ENCODE measurements around the gene ADAMTS17.
"Not testable (repeated sequence)": the region's sequence is repeated elsewhere in the genome, so short reads cannot be mapped to it uniquely, and the experiment has no call there.

The ADAMTS17 gene

GRCh38 chr15:99959326-99959725 is 382.4 kb downstream of the ADAMTS17 start:
- DNase-seq = no peak

DNA sequence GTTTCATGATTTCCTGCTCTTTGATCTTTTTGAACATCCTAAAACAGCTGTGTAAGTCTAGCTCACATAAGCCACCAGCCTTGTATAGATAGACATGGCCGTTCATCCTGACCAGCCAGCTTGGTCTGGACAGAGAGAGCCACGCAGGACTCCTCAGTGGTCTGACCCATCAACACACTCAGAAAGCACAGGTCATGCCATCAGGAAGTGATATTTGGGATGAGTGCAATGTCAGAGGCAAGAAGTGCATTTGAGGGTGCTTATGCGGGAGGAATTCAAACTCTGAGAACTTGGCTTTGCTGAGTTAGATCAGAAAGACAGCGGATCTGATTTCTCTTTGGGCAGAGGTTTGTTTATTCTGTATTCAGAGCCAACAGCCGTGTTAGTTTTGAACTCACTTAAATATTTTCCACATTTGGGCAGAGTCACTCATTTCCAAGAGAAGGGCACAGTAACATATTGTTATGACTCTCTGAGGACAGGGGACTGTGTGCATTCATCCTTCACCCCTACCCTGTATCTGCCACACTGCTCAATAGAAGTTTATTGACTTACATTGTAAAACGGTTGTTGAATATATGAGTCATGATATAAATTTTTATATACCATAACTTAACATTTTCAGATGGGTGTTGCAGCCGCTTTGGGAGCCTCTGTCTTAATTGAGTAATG is 383.2 kb downstream of the ADAMTS17 start:
- DNase-seq = no peak

- no peak for DNase-seq
Measured at GRCh38 chr15:99957642-99958013, 384.1 kb downstream of the ADAMTS17 start.

- DNase-seq = no peak
Measured at GRCh38 chr15:99956820-99957641, 384.7 kb downstream of the ADAMTS17 start.

GRCh38 chr15:99956022-99956775 is 385.6 kb downstream of the ADAMTS17 start:
- no peak for DNase-seq

GRCh38 chr15:99955532-99955931 is 386.2 kb downstream of the ADAMTS17 start:
- no peak for DNase-seq

DNA sequence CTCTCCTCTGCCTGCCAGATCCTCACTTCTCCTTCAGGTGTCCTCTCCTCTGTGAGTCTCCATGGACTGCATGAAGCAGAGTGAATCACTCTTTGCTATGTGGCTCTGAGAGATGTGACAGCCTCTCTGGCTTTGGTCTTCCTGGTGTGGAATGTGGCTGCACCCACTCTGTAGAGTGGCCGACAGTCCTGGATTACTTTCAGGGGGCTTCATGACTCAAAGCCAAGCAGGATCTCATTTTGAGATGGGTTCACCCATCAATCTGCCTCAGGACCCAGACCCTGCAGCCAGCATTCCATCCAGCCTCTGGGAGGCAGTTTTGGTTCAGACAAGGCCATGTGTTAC is 386.6 kb downstream of the ADAMTS17 start:
- DNase-seq = no peak

DNA sequence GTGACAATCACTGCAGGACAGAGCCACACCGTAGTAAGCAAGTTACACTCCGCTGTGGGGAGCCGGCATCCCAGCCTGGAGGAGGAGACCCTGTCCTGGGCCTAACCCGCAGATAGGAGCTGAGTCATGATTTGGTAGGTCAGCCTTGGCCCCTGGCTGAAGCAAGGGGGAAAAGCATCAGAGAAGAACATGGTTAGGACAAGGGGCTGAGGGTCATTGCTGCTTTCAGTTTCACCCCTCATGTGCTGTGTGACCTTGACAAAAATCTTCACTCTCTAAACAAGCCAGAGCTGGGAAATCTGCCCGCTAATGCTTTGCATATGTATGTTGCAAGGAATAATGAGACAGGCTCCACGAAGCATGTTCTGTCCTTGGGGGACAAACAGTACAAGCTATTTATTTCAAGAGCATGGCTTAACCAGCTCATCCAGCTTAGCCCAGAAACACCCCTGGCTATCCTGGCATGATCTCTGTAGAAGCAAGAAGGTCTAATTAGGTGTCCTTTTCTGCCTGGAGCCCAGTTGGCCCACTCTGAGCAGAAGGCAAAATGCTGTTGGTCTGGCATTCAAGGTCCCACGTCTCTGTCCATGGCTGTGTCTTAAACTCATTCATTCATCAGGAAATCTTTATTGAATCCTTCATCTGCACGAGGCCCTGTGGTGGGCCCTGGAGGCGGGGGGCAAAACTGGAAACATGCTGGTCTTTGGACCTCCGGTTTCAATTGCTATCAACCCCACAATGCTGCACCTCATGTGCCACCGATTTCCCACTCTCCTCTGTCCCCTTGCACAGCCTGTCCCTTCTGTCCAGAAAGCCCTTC is 387.2 kb downstream of the ADAMTS17 start:
- DNase-seq = no peak

DNA sequence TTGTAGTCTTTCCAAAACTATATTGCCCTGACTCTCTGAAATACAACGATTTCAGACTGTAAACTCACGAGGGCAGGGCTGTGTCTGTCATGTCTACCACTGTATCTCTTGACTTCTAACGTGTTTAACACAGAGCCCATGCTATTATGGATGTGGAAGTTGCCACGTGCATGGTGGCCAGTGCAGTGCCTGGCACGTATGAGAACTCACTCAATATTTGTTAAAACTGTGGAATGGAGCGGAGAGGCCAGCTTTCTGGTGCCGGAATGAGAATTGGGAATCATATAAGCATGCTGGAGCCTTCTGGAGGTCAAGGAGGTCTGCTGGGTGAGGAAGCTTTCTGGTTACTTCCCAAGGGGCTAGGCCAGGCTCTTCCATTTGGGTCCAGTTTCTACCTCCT is 387.9 kb downstream of the ADAMTS17 start:
- DNase-seq = no peak

- DNase-seq = no peak
Measured at GRCh38 chr15:99951511-99951910, 390.3 kb downstream of the ADAMTS17 start.

DNA sequence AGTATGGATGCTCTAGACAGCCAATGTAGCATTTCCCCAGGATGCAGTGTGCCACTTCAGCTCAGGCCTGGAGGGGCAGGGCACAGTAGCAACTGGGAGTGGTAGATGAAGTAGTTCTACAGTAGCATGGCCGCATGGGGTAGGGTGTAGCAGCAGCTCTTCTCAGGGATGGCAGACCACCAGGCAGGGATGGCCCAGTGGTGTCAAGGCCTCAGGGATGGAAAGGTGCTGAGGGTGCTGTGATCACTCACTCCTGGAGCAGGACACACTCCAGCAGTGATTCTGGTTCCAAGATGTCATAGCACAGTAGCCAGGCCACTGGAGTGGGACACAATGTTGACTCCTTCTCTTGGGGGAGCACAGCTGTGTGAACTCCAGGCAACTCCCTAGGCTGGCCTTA is 397.6 kb downstream of the ADAMTS17 start:
- no peak for DNase-seq

DNA sequence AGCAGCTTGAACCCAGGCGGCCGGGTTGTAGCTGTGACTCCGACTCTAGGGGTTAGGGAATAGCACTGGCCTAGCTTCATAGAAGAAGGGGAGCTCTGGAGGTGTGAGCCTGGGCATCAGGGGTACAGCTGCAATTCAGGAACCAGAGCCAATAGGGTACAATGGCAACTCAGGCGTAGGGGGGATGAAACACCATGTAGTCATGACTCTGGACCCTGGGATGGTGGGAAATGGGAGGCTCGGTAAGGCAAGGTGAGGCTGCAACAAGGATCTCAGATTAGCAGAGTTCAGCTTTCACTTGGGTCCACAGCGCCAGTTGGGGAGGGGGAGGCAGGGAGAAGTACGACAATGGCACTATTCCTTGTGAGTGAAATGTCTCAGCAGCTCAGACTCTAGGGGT is 398.3 kb downstream of the ADAMTS17 start:
- DNase-seq = no peak

DNA sequence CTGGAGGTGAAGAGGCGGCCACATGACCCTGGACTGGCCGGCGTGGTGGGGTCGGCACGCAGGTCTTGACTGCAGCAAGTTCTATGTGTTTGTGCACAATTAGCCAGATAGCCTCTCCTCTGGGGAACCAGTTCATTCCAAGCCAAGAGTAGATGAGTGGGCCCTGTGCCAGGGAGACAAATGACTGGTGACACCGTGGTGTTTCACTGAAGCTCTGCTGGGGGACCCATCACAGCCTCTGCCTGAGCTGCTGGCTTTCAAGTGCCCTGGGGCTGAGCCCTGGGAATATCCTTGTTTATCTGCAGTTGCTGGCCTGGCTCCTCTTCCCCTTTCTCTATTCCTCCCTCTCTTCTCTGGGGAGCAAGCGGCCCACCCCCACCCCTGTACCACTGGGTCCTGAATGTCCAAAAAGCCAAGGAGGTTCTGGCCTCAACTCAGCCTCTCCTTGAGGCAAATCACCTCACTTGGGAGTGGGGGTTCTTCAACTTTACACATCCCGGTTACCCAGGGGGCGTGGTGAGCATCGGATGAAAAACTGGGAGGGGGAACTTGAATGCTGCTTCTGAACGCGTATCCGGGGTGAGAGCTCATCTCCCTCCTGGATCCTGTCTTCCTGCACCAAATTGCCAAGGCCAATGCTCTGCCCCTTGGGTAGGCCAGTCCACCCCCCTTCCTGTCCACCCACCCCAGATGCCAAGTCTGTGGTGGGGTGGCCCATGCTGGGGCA is 408.9 kb downstream of the ADAMTS17 start:
- no peak for DNase-seq

- DNase-seq = no peak
Measured at GRCh38 chr15:99931703-99932603, 409.8 kb downstream of the ADAMTS17 start.

DNA sequence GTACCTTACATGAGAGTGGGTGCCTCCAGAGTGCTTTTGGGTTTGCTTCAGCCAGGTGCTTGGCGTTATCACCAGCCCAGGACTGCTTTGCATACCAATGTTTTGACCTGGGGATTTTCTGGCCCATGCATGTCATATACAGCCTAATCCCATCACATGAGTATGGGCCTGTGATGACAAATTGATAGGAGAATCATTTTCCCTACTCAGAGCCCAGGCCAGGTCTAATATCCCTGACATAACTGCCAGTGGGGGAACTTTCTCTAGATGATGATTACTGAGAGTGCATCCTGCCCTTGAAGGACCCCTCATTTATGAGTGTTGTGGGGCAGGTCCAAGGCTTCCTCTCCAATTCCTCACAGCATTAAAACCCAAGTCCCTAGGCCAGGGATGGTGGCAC is 411.1 kb downstream of the ADAMTS17 start:
- DNase-seq = no peak

- no peak for DNase-seq
Measured at GRCh38 chr15:99929266-99929665, 412.5 kb downstream of the ADAMTS17 start.

DNA sequence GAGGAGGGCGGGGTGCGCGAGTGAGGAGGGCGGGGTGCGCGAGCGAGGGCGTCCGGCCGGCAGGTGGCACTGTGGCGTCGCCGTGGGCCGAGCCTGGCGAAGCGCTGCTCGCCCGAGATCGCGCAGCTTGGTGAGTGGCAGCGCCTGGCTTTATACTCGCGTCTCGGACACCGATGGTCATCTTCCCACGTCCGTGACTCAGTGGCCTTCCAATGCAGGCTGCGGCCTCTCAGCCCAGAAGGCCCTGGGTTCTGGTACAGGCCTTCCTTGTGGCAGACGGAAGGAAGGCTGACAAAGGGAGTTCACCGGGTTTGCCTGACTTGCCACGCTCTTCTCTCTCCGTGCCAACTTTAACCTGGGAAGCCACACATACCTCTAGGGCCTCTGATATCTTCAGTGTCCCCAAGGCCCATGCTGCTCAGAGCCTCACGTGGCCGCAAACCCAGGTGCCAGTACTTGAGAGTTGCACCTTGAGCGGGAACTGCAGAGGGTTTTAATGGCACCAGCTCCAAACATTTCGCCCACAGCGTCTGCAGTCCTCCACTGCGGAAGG is 413.3 kb downstream of the ADAMTS17 start:
- no peak for DNase-seq

- DNase-seq = not testable (repeated sequence)
Measured at GRCh38 chr15:99926532-99926931, 415.2 kb downstream of the ADAMTS17 start.

DNA sequence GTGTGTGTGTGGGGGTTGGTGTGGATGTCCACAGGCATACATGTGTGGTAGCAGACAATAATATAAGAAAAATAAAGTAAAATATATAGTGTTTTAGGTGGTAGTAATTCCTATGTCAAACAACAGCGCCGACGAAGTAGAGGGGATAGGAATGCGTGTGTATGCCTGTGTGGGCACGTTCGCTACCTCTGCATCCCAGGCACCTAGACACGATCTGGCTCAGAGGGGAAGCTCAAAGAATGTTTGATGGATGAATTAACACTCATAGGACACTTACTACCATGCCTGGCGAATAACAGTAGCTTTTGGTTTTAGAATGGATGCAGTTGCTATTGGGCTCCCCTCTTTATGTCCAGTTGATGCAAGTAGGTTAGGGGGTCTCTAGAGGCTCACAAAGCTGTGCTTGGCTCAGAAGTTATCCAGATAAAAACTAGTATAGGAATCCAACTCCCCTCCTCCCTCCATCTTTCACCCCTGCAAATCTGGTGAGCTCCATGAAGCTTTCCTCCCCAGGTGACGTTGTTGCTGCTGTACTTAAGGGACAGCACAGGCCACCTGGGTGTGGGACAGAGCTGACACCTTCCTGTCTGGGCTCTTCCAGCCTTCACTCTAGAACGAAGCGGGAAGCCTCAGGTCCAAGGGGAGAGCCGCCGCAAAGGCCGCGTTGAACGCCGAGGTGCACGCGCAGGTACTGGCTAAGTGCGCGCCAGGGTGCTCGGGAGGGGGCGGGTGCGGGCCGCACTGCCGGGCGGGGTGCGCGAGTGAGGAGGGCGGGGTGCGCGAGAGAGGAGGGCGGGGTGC is 415.9 kb downstream of the ADAMTS17 start:
- DNase-seq = no peak

DNA sequence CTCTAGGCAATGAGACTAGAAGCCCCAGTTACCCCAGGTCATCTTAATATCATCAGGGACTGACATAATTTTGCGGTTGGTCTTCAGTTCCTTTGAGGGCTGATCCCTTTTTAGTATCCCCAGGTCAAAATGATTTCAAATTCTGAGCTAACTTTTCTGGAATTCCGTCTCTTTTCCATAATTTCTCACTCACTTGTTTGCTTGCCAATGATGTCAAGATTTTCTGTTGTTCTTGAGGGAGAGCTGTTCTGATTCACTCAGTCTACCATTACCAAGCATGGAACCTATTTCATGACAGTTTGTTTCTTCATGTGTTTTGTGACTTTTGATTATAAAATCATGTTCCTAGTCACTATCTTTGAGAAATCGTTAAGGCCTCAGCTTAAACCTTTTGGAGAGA is 418.1 kb downstream of the ADAMTS17 start:
- no peak for DNase-seq
